GM03348 (cell line): Measurements from ENCODE around the gene GRM3.

Experiments
- DNase-seq: peaks from one replicate; pipeline ENCODE4 v3.0.0; 2012; ENCODE audit warnings: low spot score

The GRM3 gene

GRCh38 chr7:86692755-86693154 lies 49.0 kb downstream of the GRM3 start:
- DNase-seq, result no peak

GRCh38 chr7:86706406-86706805 lies 62.7 kb downstream of the GRM3 start:
- DNase-seq, result no peak

- DNase-seq, result no peak
Observed at GRCh38 chr7:86708031-86708680, 64.4 kb downstream of the GRM3 start.

GRCh38 chr7:86720306-86720705 lies 76.6 kb downstream of the GRM3 start:
- DNase-seq, result no peak

- DNase-seq, result peak; percentile 14
Observed at GRCh38 chr7:86733783-86734182, 90.1 kb downstream of the GRM3 start.

- no peak for DNase-seq
Observed at GRCh38 chr7:86745013-86745745, 101.5 kb downstream of the GRM3 start.

GRCh38 chr7:86747698-86748097 lies 104.0 kb downstream of the GRM3 start:
- no peak for DNase-seq

- DNase-seq, result no peak
Observed at GRCh38 chr7:86748201-86748600, 104.5 kb downstream of the GRM3 start.

GRCh38 chr7:86748843-86749719 lies 105.4 kb downstream of the GRM3 start:
- no peak for DNase-seq

GRCh38 chr7:86749741-86750665 lies 106.3 kb downstream of the GRM3 start:
- no peak for DNase-seq

GRCh38 chr7:86760236-86760635 lies 116.5 kb downstream of the GRM3 start:
- DNase-seq, result no peak

- DNase-seq, result no peak
Observed at GRCh38 chr7:86762129-86762528, 118.4 kb downstream of the GRM3 start.

- DNase-seq, result no peak
Observed at GRCh38 chr7:86765931-86766330, 122.2 kb downstream of the GRM3 start.

- no peak for DNase-seq
Observed at GRCh38 chr7:86768394-86768793, 124.7 kb downstream of the GRM3 start.

GRCh38 chr7:86768967-86769760 lies 125.5 kb downstream of the GRM3 start:
- DNase-seq, result no peak

- no peak for DNase-seq
Observed at GRCh38 chr7:86773309-86773708, 129.6 kb downstream of the GRM3 start.

- no peak for DNase-seq
Observed at GRCh38 chr7:86775203-86775602, 131.5 kb downstream of the GRM3 start.

- no peak for DNase-seq
Observed at GRCh38 chr7:86776136-86776535, 132.4 kb downstream of the GRM3 start.

GRCh38 chr7:86778271-86778670 lies 134.6 kb downstream of the GRM3 start:
- no peak for DNase-seq

- DNase-seq, result no peak
Observed at GRCh38 chr7:86784765-86785164, 141.1 kb downstream of the GRM3 start.

- no peak for DNase-seq
Observed at GRCh38 chr7:86785641-86786040, 141.9 kb downstream of the GRM3 start.
